SH-SY5Y (cell line): ENCODE data around the gene TGFBR3L.

ENCODE experiments used
- GATA2 ChIP-seq: IDR thresholded peaks from 2 replicates; pipeline ENCODE4 v1.6.1; 2011; ENCODE audit warnings: mild to moderate bottlenecking, low read depth, low read length
- GATA3 ChIP-seq: IDR thresholded peaks from 2 replicates; pipeline ENCODE4 v1.6.1; 2011; ENCODE audit warnings: low read depth, mild to moderate bottlenecking, low read length, moderate library complexity

The TGFBR3L gene

DNA sequence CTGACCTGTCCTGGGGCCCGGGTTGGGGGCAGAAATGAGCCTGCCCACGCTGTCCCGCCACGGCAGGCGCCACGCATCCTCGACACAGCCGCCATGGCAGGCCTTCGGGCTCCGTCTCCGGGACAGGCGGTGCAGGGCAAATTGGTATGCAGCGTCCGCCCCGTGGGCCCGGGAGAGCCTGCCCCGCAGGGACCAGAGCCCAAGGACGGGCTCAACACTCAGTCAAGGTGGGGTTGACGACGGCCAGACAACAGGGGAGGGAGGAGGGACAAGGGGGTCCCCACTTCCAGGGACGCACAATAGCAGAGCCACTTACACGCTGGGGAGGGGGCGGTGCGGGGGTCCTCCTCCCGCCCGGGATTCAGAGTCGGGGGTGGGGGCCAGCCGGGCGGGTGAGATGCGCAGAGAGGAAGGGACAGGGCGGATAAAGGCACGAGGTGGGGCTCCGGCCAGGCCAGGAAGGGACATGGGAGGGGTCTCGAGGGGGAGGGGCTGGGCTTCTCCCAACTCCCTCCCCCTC lies 10.1 kb downstream of the TGFBR3L start:
- no peak for TF ChIP-seq GATA3
- TF ChIP-seq GATA2 = no peak

GRCh38 chr19:7925171-7925851 lies 10.7 kb downstream of the TGFBR3L start:
- no peak for TF ChIP-seq GATA2
- TF ChIP-seq GATA3 = no peak

DNA sequence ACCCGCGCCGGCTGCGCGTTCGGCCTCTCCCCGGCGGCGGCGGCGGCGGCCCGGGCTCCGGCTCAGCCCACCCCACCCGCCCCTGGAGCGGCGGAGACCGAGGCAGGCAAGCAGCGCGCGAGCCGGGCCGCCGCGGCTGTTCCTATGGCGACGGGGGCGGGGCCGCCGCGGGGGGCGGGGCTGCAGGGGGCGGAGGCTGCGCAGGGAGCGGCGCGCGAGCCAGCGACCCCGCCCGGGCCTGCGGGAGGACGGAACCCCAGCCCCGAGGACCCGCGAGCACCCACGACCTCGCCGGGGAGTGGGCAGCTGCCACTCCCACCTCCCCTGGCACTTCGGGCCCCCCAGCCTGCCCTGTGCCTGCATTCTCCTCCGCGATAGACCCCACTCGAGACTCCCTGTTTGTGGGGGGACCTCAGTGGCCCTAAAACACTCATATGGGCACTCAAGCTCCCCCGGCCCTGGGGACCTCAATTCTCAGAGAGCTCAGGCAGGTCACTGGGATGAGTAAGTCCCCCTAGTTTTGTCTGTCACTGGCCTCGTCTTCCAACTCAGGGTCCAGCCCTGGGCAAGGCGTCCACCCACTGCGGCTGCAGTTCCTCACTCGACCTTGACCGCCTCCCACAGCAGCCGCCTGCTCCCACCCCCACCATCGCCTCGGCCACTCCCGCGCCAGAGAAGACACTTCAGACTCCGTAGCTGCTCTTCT lies 11.5 kb downstream of the TGFBR3L start, which contains the start of gene CTXN1:
Gene CTXN1 (minus strand): TSS at position 115 of the 706 bp plus-strand sequence. CDS start 597 bp downstream, outside the sequence.
- TF ChIP-seq GATA3 = no peak
- TF ChIP-seq GATA2 = no peak

- TF ChIP-seq GATA2 (no peak), GATA3 (no peak)
These were observed 12.3 kb downstream of the TGFBR3L start for GRCh38 chr19:7926727-7927604.

- TF ChIP-seq GATA2 (no peak), GATA3 (no peak)
These were observed 13.1 kb downstream of the TGFBR3L start for GRCh38 chr19:7927605-7928333.

DNA sequence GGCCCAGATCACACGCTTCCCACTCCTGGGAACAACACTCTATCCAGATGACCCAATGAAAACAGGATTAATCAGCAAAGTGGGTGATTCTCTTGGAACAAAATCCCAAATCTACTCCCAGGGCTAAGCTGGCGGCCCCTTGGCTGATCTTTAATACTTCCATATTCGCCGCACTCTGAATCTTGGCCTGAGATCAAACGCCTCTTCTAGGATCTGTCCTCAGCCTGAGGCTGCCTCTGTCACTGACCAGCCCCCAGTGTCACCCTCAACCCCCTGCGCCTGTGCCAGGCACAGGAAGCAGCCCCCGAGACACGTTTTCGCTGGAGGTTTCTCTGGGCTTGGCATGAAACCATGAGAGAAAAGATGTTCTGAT lies 13.7 kb downstream of the TGFBR3L start:
- TF ChIP-seq GATA3 (no peak), GATA2 (peak; percentile 41; the same call in 1 of the 2 replicates)

- TF ChIP-seq GATA2 (no peak), GATA3 (no peak)
These were observed 14.4 kb downstream of the TGFBR3L start for GRCh38 chr19:7928741-7929701.

GRCh38 chr19:7930765-7931164 lies 16.1 kb downstream of the TGFBR3L start:
- no peak for TF ChIP-seq GATA3
- TF ChIP-seq GATA2 = no peak

DNA sequence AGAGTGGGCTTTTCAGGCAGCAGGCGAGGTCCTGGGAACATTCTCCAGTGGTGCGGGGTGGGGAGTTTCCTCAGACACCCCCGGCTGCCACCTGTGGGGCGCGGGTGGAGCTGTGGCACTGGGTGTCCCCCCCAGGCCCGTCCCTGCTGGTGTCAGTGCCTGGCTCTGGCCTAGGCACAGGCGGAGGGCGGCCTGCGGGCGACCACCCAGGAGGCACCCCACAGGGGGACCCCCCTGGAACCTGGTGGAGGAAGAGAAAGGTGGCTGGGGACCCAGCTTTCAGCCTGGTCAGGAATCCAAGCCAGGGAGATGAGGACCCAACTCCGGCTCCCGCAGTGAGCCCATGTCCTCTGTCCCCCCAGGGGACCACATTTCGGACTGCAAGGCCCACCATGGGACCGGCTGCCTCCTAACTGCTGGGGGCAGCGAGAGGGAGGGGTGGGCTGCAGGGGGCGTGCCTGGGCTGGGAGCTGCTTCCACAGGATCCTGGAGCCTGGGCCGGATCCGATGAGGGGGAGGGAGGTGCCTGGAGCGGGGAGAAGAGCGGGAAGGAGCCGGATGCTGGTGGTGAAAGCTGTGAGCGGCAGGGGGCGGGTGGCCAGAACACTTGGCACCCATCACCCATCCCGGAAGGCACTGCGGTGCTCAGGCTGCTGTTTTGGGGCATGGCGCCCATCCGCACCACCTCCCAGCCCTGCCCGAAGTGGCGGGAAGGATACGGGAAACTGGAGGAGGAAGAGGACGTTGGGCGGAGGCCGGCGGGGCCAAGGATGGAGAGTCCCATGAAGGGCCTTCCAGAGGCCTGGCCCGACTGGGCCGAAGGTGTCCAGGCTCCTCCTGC lies 16.8 kb downstream of the TGFBR3L start:
- TF ChIP-seq GATA2 (no peak), GATA3 (no peak)

GRCh38 chr19:7932276-7932929 lies 17.8 kb downstream of the TGFBR3L start:
- TF ChIP-seq GATA3 = no peak
- no peak for TF ChIP-seq GATA2

DNA sequence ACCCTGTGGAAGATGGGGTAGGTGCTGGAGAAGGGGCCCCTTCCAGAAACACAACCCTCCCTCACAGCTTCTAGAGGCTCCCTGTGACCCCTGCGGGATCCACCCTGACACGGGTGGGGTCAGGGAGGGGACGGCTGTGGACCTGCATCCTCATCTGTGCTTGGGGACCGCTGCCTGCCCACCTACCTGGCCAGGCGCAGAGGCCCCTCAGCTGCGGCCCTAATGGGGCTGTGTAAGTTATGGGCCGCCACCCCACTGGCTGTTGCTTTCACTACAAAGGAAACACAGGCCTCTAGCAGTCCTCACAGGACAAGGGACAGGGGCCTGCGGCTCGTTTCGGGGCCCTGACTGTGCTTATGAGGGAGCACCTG lies 18.3 kb downstream of the TGFBR3L start:
- no peak for TF ChIP-seq GATA2
- no peak for TF ChIP-seq GATA3
